Kidney glomerular epithelial cell (primary cell): ENCODE measurements around the gene PTPRD.

Source experiments
- DNase-seq: peaks from one replicate; lab custom pipeline; 2025; lab: John Stamatoyannopoulos, UW

Gene PTPRD

DNA sequence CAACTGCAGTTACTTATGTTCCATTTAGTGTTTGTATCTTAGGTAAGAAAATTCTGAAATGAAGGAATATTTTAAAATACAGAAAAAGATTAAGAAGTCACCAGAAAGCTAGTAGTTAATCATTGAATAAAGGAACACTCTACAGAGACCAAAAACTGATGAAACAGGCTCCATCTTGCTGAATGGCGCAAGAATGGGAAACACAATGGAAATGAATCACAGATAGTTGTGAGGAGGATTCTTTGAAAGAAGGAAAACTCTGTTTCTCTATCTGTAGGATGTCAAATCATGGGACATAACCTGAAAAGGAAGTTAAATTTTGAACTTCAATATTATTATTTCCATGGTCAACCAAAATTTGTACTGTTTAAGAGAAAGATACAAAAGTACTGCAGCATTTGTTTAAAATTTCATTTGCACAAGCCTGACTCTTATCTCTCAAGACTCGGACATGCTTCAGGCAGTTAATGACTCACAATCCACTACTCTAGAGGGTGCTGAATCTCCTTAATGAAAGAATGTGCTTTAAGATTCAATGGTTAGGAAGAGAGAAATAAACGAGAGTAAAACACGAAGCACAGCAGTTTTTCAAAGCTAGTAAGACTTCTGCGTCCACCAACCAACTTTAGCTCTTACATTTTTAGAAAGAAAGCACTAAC lies 1748.8 kb downstream of the PTPRD start:
- peak; percentile 78 for DNase-seq

DNA sequence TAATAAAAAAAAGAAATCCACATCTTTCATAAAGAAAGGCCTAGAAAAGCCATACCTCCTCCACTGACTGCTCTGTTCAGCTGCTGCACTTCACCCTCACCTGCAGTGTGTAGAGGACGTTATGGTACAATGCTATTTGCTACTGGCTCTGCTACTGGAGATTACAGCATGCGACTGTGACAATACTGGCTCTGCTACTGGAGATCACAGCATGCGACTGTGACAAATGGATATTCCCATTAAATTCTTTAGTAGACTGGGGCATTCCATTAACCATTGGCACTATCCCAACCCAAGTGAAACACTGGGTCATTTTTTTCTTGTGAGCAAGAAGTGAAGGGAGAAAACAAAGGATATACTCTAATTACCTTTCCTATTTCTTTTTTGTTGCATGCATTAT lies 1749.7 kb downstream of the PTPRD start:
- no peak for DNase-seq

DNA sequence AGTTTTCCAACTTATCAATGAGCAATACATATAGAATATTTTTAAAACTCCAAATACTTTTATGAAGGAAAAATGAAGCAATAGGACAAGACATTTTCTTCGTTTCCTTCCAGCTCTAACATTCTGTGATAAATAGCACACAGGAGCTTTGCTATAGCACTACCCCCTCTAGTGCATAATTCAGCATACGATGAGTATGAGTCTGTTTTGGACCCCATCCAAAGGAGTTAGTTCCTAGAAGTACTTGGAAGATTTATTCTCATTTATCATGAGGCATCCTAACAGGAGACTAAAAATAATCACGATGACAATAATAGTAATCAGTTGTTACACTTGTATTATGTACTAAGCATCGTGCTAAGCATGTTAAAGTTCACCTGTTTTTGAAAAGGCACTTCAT lies 1751.9 kb downstream of the PTPRD start:
- DNase-seq, result peak; percentile 20

GRCh38 chr9:8860086-8860485 lies 1752.7 kb downstream of the PTPRD start:
- no peak for DNase-seq

DNA sequence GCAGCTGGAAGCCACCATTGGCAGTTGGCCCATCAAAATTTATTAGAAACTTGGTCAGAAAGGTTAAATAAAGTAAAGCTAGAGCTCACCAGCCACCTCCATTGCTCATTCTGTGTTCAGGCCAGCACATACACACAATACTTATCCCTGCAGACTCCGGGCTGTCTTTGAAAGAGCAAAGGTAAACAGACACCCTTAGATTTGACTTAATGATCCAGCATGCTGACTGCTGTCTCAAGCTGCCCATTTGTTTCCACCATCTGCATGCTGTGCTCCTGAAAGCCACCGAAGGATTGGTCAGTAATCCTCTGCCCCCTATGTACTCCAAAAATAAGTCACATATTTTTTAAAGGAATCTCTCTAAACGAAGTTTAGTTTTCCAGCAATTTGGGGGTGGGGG lies 1753.4 kb downstream of the PTPRD start:
- no peak for DNase-seq

- no peak for DNase-seq
These were observed 1754.1 kb downstream of the PTPRD start for GRCh38 chr9:8858596-8859161.

DNA sequence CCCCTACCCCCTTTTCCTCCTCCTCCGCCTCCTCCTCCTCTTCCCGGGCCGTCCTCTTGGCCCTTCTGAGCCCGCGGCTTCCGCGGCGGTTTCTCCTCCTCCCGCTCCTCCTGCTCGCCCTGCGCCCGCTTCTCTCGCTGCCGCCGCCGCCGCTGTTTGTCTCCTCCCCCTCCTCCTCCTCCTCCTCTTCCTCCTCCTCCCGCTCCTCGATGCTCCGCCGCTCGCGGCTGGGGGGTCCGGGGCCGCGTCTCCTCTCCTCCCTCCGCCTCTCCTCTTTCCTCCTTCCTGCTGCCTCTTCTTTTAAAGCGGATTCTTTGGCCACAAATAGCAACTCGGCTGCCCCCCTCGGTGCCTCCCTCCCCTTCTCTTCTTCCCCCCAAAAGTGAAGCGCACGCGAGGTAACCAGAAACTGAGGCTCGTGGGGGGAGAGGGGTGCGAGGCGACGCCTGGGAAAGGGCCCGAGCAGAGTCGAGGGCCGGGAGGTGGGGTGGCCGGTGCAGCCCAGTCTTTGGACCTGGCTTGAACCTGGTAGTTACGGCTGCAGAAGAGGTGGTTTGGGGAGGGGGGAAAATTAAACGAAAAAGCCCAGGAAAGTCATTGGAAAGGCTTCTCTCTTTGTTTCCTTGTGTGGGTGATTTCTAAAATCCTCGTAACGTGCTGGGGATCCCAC lies 1754.7 kb downstream of the PTPRD start:
- peak; percentile 17 for DNase-seq

- peak; percentile 17 for DNase-seq
These were observed 1755.5 kb downstream of the PTPRD start for GRCh38 chr9:8857068-8857925.

- DNase-seq, result no peak
These were observed 1756.3 kb downstream of the PTPRD start for GRCh38 chr9:8856396-8857067.

DNA sequence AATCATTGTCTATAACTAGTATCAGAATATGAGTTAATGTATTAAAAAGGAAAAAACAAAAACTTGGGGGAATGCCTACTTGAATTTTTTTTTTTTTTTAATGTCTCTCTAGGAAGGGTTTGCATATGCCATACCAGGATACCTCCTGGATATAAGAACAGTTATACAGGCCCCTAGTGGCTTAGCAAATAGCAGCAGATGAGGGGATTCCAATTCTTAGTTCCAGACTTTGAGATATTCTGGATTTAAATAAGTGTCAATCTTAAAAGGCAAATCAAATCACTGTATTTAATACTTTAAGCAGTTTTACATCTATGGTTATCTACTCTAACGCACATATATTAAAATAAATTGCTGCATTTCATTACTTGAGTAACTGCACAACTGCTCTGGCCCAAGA lies 1757.8 kb downstream of the PTPRD start:
- DNase-seq, result peak; percentile 49

DNA sequence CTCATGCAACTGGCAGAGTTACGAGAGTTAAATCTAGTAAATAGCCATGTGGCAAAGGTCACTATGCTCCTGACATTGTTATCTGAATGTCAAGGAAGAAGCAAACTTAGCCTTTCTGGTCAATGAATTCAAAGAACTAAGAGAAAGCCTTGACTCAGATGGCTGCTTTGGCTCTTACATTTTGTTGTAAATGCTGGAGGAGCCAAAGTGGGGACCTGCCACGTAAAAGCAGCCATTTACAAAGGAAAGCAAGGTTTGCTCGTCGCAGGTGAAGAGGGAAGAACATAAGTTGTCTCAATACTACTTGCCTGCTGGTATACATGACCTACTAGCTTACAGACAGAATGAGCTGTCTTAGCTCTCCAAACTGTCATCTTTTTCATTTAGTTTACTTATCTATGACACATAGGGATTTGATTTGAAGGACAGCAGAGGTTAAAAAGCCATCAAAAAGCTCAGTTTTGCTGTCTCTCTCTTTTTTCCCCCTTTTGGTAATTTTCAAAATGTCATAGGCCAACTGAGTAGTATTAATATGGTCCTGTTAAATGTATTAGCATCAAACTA lies 1760.4 kb downstream of the PTPRD start:
- DNase-seq, result no peak

DNA sequence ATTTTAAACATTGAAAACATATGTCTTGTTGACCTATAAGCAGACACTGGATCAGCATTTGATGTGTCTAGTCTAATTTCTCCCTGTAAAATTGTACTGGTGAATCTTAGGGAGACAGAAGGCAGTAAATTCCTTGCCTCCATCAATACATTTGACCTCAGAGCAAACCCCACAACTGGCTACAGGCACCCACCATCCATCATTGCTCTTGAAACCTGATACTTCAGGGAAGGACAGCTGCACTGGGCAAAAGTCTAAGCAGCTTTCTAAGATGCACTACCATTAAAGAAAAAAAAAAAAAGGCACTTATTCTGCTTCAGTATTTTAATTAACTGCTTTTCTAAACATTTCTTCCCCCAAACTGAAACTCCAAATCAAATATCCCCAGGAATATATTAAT lies 1761.9 kb downstream of the PTPRD start:
- DNase-seq, result no peak

GRCh38 chr9:8845808-8846207 lies 1767.0 kb downstream of the PTPRD start:
- no peak for DNase-seq

- no peak for DNase-seq
These were observed 1767.4 kb downstream of the PTPRD start for GRCh38 chr9:8845376-8845775.

DNA sequence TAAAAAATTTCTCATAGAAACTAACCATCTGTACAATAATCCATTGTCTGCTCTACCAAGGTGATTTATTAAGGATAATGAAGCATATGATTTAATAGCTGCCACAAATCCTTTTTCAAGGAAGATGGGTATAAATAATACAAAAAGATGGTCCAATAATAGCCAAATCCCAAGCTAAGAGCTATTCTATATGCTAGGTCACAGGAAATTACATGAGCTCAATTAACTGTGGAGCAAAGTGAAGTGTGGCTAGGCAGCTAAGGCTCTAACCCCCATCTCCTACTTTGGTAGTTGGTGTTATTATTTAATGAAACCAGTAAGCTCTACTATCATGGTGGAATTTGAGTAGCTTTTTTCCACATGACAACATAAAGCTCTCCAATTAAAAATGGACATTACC lies 1768.3 kb downstream of the PTPRD start:
- DNase-seq, result no peak

GRCh38 chr9:8842402-8843193 lies 1770.2 kb downstream of the PTPRD start:
- no peak for DNase-seq

DNA sequence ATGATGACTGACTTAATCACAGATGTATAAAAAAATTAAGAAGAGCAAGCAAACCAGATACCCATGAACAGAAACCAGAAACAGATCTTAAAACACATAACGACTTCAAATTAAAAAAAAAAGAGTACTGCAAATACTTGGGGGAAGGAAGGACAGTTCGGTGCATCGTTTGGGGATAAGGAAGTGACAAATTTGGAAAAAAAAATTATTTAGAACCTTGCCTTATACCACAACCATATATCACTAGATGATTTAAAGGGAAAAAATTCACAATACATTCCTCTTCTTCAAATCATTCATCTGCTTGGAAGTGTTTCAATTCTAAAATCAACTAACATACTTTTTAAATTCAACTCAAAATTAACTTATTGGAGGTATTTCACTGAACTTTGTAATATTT lies 1774.7 kb downstream of the PTPRD start:
- no peak for DNase-seq

- DNase-seq, result no peak
These were observed 1777.5 kb downstream of the PTPRD start for GRCh38 chr9:8835291-8835690.

GRCh38 chr9:8832955-8833354 lies 1779.8 kb downstream of the PTPRD start:
- DNase-seq, result no peak

DNA sequence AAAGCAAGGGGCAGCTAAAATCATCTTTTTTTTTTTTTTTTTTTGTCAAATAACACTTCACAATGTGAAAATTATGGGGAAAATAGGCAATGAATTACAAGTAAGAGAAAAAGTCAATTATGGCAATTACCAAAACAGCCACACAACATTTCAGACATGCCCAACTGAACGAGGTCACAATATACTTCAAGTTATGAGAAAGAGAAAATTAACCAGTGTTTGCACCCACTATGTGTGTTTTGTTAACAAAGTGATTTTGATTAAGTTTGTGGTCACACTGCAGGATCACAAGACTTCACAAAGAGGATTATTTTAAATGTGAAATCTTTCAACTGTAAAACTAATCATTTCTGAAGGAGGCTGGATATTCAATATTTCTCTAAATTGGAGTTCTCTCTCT lies 1780.4 kb downstream of the PTPRD start:
- no peak for DNase-seq

DNA sequence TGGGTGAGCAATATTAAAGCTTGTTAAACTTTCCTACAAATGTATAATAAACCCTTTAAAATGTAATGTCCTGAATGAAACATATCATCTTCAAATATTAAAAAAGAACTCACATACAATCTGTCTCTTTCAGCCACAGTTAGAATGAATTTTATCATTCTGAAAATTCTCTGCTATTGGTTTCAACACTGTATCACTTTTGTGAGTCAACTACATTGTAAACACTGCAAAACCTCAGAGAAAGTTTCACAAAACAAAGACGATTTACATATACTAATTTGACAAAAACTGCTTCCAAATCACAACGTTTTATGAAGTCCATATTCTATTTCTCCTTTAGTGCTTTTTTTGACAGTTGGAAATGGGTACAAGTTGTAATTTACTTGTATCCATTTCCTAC lies 1781.2 kb downstream of the PTPRD start:
- no peak for DNase-seq
